HFFc6 (cell line): ENCODE measurements around the gene HOXD8. TPM values are rescaled to one million over a fixed set of nuclear protein-coding genes. Genes with fewer than 3 reads are reported as not detected.

ENCODE experiments used
- DNase-seq: peaks from one replicate; pipeline ENCODE4 v3.0.0-alpha.2; 2018
- H3K27ac Mint-ChIP-seq: 2 replicates; pipeline ENCODE4 v1.8.0; 2020; ENCODE audit warnings: mild to moderate bottlenecking, mixed read lengths
- H3K27me3 Mint-ChIP-seq: 2 replicates; pipeline ENCODE4 v1.8.0; 2021; ENCODE audit warnings: mild to moderate bottlenecking, moderate library complexity, mixed read lengths; ENCODE audit not compliant: insufficient read depth
- H3K36me3 Mint-ChIP-seq: 2 replicates; pipeline ENCODE4 v1.8.0; 2021; ENCODE audit warnings: low read depth, mixed read lengths
- H3K4me1 Mint-ChIP-seq: 2 replicates; pipeline ENCODE4 v1.8.0; 2020; ENCODE audit warnings: low read depth, mixed read lengths
- H3K4me3 Mint-ChIP-seq: 2 replicates; pipeline ENCODE4 v1.8.0; 2020; ENCODE audit warnings: mild to moderate bottlenecking, moderate library complexity, mixed read lengths
- H3K9me3 Mint-ChIP-seq: 2 replicates; pipeline ENCODE4 v1.8.0; 2020; ENCODE audit warnings: mild to moderate bottlenecking, mixed read lengths
- CTCF ChIP-seq: fragments of 200-600 bp; sonication (generic); IDR thresholded peaks from 2 replicates; pipeline ENCODE4 v1.5.0; 2021; ENCODE audit warnings: antibody characterized with exemption, mild to moderate bottlenecking
- total RNA-seq, 6 experiments: library from RNA; stranded (reverse); fragmentation: NEBNext Ultra II Directional; extraction: Animal tissue kit (Norgen Biotek cat#: 25700); gene quantifications; 2 replicates in 1 of 6; 3 replicates in 5 of 6; pipeline ENCODE4 v1.2.3, GENCODE V29; 2021

HOXD8 gene
- total RNA-seq, 6 experiments from 2014 or later, result 2.3 to 5.1 (median 4.6) TPM

GRCh38 chr2:176165370-176166050, 36.0 kb downstream of the HOXD8 start:
- Mint-ChIP-seq H3K9me3 (peaks cover 8% of the 10 kb centered on the region), H3K27me3 (peaks cover 65% of the 10 kb centered on the region), H3K27ac (no peak overlapping the region), H3K36me3 (peaks cover 8% of the 10 kb centered on the region; the same call in 1 of the 2 replicates), H3K4me3 (no peak overlapping the region), H3K4me1 (peaks cover 16% of the 10 kb centered on the region)
- no peak for DNase-seq
- TF ChIP-seq CTCF, result no peak

- Mint-ChIP-seq H3K9me3 (peaks cover 8% of the 10 kb centered on the region), H3K4me1 (peaks cover 12% of the 10 kb centered on the region), H3K4me3 (no peak overlapping the region), H3K36me3 (peaks cover 8% of the 10 kb centered on the region; the same call in 1 of the 2 replicates), H3K27me3 (peaks cover 62% of the 10 kb centered on the region), H3K27ac (no peak overlapping the region)
- DNase-seq, result no peak
- no peak for TF ChIP-seq CTCF
These were observed 36.8 kb downstream of the HOXD8 start for GRCh38 chr2:176166272-176166671.

- TF ChIP-seq CTCF, result no peak
- H3K9me3 Mint-ChIP-seq, result peaks cover 8% of the 10 kb centered on the region
- no peak overlapping the region for H3K4me3 Mint-ChIP-seq
- peaks cover 9% of the 10 kb centered on the region; the same call in 1 of the 2 replicates for H3K36me3 Mint-ChIP-seq
- peaks cover under 1% of the 10 kb centered on the region for H3K4me1 Mint-ChIP-seq
- H3K27me3 Mint-ChIP-seq, result peaks cover 55% of the 10 kb centered on the region
- no peak for DNase-seq
- no peak overlapping the region for H3K27ac Mint-ChIP-seq
These were observed 37.9 kb downstream of the HOXD8 start for GRCh38 chr2:176167398-176167797.

GRCh38 chr2:176169181-176169580, 39.7 kb downstream of the HOXD8 start:
- Mint-ChIP-seq H3K36me3 (peaks cover 8% of the 10 kb centered on the region; the same call in 1 of the 2 replicates), H3K4me3 (no peak overlapping the region), H3K9me3 (peaks cover 3% of the 10 kb centered on the region), H3K27me3 (peaks cover 53% of the 10 kb centered on the region), H3K4me1 (no peaks in the 10 kb centered on the region), H3K27ac (no peak overlapping the region)
- TF ChIP-seq CTCF, result no peak
- no peak for DNase-seq

GRCh38 chr2:176169711-176170110, 40.2 kb downstream of the HOXD8 start:
- Mint-ChIP-seq H3K27me3 (peaks cover 53% of the 10 kb centered on the region), H3K4me3 (no peak overlapping the region), H3K4me1 (no peaks in the 10 kb centered on the region), H3K9me3 (no peaks in the 10 kb centered on the region), H3K36me3 (peaks cover 5% of the 10 kb centered on the region; the same call in 1 of the 2 replicates), H3K27ac (no peak overlapping the region)
- DNase-seq, result no peak
- TF ChIP-seq CTCF, result no peak
